HEK293 (cell line): Measurements from ENCODE around the gene INKA1.
A peak's percentile ranks its signal among the peaks of the same experiment; 100 is the strongest.
"Not testable (repeated sequence)": the region's sequence is repeated elsewhere in the genome, so short reads cannot be mapped to it uniquely, and the experiment has no call there.

Experiments
- CTCF ChIA-PET: fragments of 350-600 bp; formaldehyde crosslinking; extraction: SDS; loops from one replicate; lab custom pipeline; 2021; ENCODE audit warnings: antibody characterized with exemption; lab: Yijun Ruan, JAX
- POLR2A ChIA-PET: fragments of 300-600 bp; formaldehyde crosslinking; extraction: SDS; loops from one replicate; lab custom pipeline; 2020; ENCODE audit warnings: antibody characterized with exemption, inconsistent platforms; lab: Yijun Ruan, JAX
- H3K27ac ChIP-seq: fragments of 200-500 bp; sonication (Bioruptor generic); 2 replicates; pipeline ENCODE4 v1.5.1; 2014; ENCODE audit warnings: low read depth, low read length, control low read depth, inconsistent platforms; ENCODE audit errors: extremely low read depth
- H3K36me3 ChIP-seq, 2 experiments: fragments of 200-500 bp in 1 of 2; sonication (Bioruptor generic) in 1 of 2; 1 replicate in 1 of 2; 2 replicates in 1 of 2; pipeline ENCODE4 v1.5.1; 2014 to 2017; ENCODE audit warnings: inconsistent platforms in 2 of 2, low read length in 2 of 2; ENCODE audit not compliant: control insufficient read depth in 2 of 2, insufficient read depth in 1 of 2
- H3K4me1 ChIP-seq: fragments of 200-500 bp; sonication (Bioruptor generic); 2 replicates; pipeline ENCODE4 v1.5.1; 2014; ENCODE audit warnings: mild to moderate bottlenecking, low read length, inconsistent platforms; ENCODE audit not compliant: control insufficient read depth, insufficient read depth
- H3K4me3 ChIP-seq: 2 replicates; pipeline ENCODE4 v1.5.1; 2011; ENCODE audit warnings: low read depth, mild to moderate bottlenecking, control low read depth, low read length, moderate library complexity
- H3K9me3 ChIP-seq: fragments of 200-500 bp; sonication (Bioruptor generic); 2 replicates; pipeline ENCODE4 v1.5.1; 2014; ENCODE audit warnings: low read depth, low read length, inconsistent platforms; ENCODE audit not compliant: control insufficient read depth, insufficient read depth
- BCL11B ChIP-seq: fragments of 450-650 bp; formaldehyde crosslinking; IDR thresholded peaks from 2 replicates; pipeline ENCODE4 v1.5.1; 2016; ENCODE audit warnings: low read depth, missing biosample characterization, missing genetic modification characterization
- KLF9 ChIP-seq: fragments of 450-650 bp; formaldehyde crosslinking; IDR thresholded peaks from 2 replicates; pipeline ENCODE4 v1.5.1; 2016; ENCODE audit warnings: missing biosample characterization, missing genetic modification characterization, low read depth
- MYNN ChIP-seq: fragments of 450-650 bp; formaldehyde crosslinking; IDR thresholded peaks from 2 replicates; pipeline ENCODE4 v1.5.1; 2016; ENCODE audit warnings: missing biosample characterization, missing genetic modification characterization, borderline replicate concordance
- SETDB1 ChIP-seq: IDR thresholded peaks from one replicate; pipeline ENCODE4 v1.6.1; 2017; ENCODE audit warnings: mild to moderate bottlenecking, low read length, moderate library complexity, mixed read lengths; ENCODE audit not compliant: insufficient read length
- ZBTB1 ChIP-seq: fragments of 450-650 bp; formaldehyde crosslinking; IDR thresholded peaks from 2 replicates; pipeline ENCODE4 v1.5.1; 2016; ENCODE audit warnings: missing biosample characterization, missing genetic modification characterization
- ZNF114 ChIP-seq: fragments of 450-650 bp; formaldehyde crosslinking; IDR thresholded peaks from 2 replicates; pipeline ENCODE4 v1.5.0; 2017; ENCODE audit warnings: missing biosample characterization, missing genetic modification characterization
- ZNF157 ChIP-seq: fragments of 450-650 bp; formaldehyde crosslinking; IDR thresholded peaks from 2 replicates; pipeline ENCODE4 v1.5.1; 2016; ENCODE audit warnings: missing biosample characterization, missing genetic modification characterization
- ZNF2 ChIP-seq: fragments of 450-650 bp; formaldehyde crosslinking; IDR thresholded peaks from 2 replicates; pipeline ENCODE4 v1.5.1; 2016; ENCODE audit warnings: missing biosample characterization, missing genetic modification characterization
- ZNF302 ChIP-seq: fragments of 450-650 bp; formaldehyde crosslinking; IDR thresholded peaks from 2 replicates; pipeline ENCODE4 v1.5.1; 2016; ENCODE audit warnings: missing biosample characterization, missing genetic modification characterization, low read depth
- ZNF394 ChIP-seq: fragments of 450-650 bp; formaldehyde crosslinking; IDR thresholded peaks from 2 replicates; pipeline ENCODE4 v1.5.1; 2016; ENCODE audit warnings: missing biosample characterization, missing genetic modification characterization, mild to moderate bottlenecking, moderate library complexity, borderline replicate concordance
- ZNF521 ChIP-seq: fragments of 450-650 bp; formaldehyde crosslinking; IDR thresholded peaks from 2 replicates; pipeline ENCODE4 v1.5.1; 2017; ENCODE audit warnings: missing biosample characterization, mild to moderate bottlenecking, missing genetic modification characterization
- ZNF792 ChIP-seq: fragments of 450-650 bp; formaldehyde crosslinking; IDR thresholded peaks from 2 replicates; pipeline ENCODE4 v1.5.1; 2016; ENCODE audit warnings: missing biosample characterization, missing genetic modification characterization
- TF ChIP-seq, protein P1 (sequence below): fragments of 450-650 bp; formaldehyde crosslinking; IDR thresholded peaks from 2 replicates; pipeline ENCODE4 v1.5.1; 2016; ENCODE audit warnings: missing biosample characterization, missing genetic modification characterization
- TF ChIP-seq, protein P2 (sequence below): fragments of 450-650 bp; formaldehyde crosslinking; conservative IDR thresholded peaks from 2 replicates; pipeline ENCODE4 v1.5.1; 2016; ENCODE audit warnings: low read depth, missing biosample characterization, missing genetic modification characterization
- TF ChIP-seq, protein P3 (sequence below): fragments of 450-650 bp; formaldehyde crosslinking; IDR thresholded peaks from 2 replicates; pipeline ENCODE4 v1.5.1; 2016; ENCODE audit warnings: missing biosample characterization, missing genetic modification characterization
- TF ChIP-seq, protein P4 (sequence below): fragments of 450-650 bp; formaldehyde crosslinking; IDR thresholded peaks from 2 replicates; pipeline ENCODE4 v1.5.1; 2016; ENCODE audit warnings: missing biosample characterization, missing genetic modification characterization

Gene INKA1

DNA sequence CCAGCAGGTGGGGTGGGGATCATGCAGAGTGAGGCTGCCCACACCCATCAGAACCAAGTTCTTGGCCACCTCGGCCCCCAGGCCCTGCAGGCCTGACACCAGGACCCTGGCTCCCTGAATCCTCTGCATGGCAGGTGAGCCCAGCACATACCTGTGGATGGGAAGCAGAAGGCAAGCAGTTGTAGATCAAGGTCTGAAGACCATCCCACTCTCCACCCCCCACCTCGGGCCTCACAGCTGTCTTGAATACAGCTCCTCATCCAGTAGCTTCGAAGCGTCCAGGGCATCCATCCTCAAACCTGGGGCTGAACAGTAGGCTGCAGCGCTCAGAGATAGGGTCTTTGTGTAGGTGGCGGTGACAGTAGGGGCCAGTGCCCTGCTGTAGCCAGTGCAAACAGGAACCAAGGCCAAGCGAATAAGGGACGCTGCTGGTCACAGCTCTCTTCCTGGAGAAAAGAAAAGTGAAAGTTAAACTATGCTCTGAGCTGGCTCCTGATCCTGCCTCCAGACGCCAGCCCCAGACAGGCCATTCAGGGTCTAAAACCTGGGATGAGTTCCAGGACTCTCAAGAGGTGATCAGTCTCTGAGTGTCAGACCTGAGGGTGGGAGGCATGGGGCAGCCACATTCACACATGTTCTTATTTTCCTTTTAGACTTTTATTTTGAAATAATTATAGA, 10.6 kb downstream of the INKA1 start, which contains the start of gene UBA7:
TSS of gene UBA7 (minus strand) at position 457 of the 678 bp plus-strand sequence. CDS start at position 291, 166 bp downstream.
- POLR2A ChIA-PET: interaction anchor here (0.6 kb wide), 1 partner anchor 95 kb away, joined by 3 read pairs; no protein-coding TSS in a partner anchor
- CTCF ChIA-PET: no interaction called here
- no peak within 1 kb of the TSS for H3K27ac ChIP-seq
- H3K4me3 ChIP-seq: no peak within 1 kb of the TSS
- H3K4me1 ChIP-seq: no peaks in the 10 kb centered on the region
- no peaks in the 10 kb centered on the region for H3K9me3 ChIP-seq
- no peaks in the 10 kb centered on the region for H3K36me3 ChIP-seq
- TF ChIP-seq MYNN (tag by site-specific recombination) (peak; percentile 71; the same call in 1 of the 2 replicates), ZNF157 (tag by site-specific recombination) (no peak)

DNA sequence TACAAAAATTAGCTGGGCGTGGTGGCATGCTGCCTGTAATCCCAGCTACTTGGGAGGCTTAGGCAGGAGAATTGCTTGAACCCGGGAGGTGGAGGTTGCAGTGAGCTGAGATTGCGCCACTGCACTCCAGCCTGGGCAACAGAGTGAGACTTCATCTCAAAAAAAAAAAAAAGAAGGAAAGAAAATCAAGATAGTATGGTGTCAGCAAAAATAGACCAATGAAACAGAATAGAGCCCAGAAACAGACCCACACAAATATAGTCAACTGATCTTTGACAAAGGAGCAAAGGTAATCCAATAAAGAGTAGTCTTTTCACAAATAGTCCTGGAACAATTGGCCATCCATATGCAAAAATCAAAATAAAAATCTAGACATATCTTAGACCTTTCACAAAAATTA, 20.1 kb downstream of the INKA1 start:
- H3K4me3 ChIP-seq, H3K4me1 ChIP-seq, POLR2A ChIA-PET, H3K36me3 ChIP-seq, H3K27ac ChIP-seq, H3K9me3 ChIP-seq: not testable (repeated sequence)
- CTCF ChIA-PET: interaction anchor here (0.6 to 1.8 kb wide), 2 partner anchors 16 to 80 kb away, joined by 3 to 7 read pairs; partner anchors contain the start of gene MST1R

DNA sequence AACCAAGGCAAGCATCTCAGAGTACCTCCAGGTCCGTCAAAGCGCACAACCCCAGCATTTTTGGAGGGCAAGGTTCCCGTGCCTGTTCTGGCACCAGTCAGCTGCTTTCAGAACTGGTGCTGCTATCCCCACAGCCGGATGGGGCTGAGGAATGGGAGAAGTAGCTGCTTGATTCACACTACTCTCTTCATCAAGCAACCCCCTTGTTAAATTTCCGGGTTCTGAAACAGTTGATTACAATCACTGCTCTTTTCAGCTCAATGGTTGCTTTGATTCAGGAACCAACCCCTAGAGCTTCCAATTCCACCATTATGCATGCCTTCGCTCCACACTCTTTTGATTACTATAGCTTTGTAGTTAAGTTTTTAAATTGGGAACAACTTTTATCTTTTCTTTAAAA, 23.0 kb downstream of the INKA1 start:
- H3K9me3 ChIP-seq: no peaks in the 10 kb centered on the region
- peaks cover 0 to 34% of the 10 kb centered on the region in 2 experiments; a peak in 1 of 3 replicates for H3K36me3 ChIP-seq
- H3K27ac ChIP-seq: no peak overlapping the region
- H3K4me3 ChIP-seq: no peak overlapping the region
- CTCF ChIA-PET: interaction anchor here (0.8 to 2.2 kb wide), 2 partner anchors 13 to 26 kb away, joined by 3 to 12 read pairs; no protein-coding TSS in a partner anchor
- POLR2A ChIA-PET: interaction anchor here (0.7 to 1.2 kb wide), 3 partner anchors 23 to 125 kb away, joined by 3 read pairs; partner anchors contain the start of gene INKA1
- H3K4me1 ChIP-seq: no peaks in the 10 kb centered on the region
- TF ChIP-seq, protein P1, sequence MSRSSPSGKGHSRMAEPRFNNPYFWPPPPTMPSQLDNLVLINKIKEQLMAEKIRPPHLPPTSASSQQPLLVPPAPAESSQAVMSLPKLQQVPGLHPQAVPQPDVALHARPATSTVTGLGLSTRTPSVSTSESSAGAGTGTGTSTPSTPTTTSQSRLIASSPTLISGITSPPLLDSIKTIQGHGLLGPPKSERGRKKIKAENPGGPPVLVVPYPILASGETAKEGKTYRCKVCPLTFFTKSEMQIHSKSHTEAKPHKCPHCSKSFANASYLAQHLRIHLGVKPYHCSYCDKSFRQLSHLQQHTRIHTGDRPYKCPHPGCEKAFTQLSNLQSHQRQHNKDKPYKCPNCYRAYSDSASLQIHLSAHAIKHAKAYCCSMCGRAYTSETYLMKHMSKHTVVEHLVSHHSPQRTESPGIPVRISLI: no peak
- no peak for TF ChIP-seq BCL11B
- no peak for TF ChIP-seq ZNF114 (tag by site-specific recombination)
- TF ChIP-seq ZNF521 (tag by site-specific recombination): no peak
- TF ChIP-seq ZBTB1 (tag by site-specific recombination): no peak
- no peak for TF ChIP-seq ZNF302 (tag by site-specific recombination)
- no peak for TF ChIP-seq SETDB1
- TF ChIP-seq, protein P2, sequence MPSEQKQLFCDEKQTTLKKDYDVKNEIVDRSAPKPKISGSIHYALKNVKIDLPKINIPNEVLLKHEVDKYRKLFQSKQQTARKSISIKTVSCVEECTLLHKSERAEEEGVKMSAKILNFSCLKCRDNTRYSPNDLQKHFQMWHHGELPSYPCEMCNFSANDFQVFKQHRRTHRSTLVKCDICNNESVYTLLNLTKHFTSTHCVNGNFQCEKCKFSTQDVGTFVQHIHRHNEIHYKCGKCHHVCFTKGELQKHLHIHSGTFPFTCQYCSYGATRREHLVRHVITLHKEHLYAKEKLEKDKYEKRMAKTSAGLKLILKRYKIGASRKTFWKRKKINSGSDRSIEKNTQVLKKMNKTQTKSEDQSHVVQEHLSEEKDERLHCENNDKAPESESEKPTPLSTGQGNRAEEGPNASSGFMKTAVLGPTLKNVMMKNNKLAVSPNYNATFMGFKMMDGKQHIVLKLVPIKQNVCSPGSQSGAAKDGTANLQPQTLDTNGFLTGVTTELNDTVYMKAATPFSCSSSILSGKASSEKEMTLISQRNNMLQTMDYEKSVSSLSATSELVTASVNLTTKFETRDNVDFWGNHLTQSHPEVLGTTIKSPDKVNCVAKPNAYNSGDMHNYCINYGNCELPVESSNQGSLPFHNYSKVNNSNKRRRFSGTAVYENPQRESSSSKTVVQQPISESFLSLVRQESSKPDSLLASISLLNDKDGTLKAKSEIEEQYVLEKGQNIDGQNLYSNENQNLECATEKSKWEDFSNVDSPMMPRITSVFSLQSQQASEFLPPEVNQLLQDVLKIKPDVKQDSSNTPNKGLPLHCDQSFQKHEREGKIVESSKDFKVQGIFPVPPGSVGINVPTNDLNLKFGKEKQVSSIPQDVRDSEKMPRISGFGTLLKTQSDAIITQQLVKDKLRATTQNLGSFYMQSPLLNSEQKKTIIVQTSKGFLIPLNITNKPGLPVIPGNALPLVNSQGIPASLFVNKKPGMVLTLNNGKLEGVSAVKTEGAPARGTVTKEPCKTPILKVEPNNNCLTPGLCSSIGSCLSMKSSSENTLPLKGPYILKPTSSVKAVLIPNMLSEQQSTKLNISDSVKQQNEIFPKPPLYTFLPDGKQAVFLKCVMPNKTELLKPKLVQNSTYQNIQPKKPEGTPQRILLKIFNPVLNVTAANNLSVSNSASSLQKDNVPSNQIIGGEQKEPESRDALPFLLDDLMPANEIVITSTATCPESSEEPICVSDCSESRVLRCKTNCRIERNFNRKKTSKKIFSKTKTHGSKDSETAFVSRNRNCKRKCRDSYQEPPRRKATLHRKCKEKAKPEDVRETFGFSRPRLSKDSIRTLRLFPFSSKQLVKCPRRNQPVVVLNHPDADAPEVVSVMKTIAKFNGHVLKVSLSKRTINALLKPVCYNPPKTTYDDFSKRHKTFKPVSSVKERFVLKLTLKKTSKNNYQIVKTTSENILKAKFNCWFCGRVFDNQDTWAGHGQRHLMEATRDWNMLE (tag by site-specific recombination): no peak
- TF ChIP-seq, protein P3, sequence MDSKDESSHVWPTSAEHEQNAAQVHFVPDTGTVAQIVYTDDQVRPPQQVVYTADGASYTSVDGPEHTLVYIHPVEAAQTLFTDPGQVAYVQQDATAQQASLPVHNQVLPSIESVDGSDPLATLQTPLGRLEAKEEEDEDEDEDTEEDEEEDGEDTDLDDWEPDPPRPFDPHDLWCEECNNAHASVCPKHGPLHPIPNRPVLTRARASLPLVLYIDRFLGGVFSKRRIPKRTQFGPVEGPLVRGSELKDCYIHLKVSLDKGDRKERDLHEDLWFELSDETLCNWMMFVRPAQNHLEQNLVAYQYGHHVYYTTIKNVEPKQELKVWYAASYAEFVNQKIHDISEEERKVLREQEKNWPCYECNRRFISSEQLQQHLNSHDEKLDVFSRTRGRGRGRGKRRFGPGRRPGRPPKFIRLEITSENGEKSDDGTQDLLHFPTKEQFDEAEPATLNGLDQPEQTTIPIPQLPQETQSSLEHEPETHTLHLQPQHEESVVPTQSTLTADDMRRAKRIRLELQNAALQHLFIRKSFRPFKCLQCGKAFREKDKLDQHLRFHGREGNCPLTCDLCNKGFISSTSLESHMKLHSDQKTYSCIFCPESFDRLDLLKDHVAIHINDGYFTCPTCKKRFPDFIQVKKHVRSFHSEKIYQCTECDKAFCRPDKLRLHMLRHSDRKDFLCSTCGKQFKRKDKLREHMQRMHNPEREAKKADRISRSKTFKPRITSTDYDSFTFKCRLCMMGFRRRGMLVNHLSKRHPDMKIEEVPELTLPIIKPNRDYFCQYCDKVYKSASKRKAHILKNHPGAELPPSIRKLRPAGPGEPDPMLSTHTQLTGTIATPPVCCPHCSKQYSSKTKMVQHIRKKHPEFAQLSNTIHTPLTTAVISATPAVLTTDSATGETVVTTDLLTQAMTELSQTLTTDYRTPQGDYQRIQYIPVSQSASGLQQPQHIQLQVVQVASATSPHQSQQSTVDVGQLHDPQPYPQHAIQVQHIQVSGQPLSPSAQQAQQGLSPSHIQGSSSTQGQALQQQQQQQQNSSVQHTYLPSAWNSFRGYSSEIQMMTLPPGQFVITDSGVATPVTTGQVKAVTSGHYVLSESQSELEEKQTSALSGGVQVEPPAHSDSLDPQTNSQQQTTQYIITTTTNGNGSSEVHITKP: no peak
- no peak for TF ChIP-seq KLF9
- no peak for TF ChIP-seq ZNF2 (tag by site-specific recombination)
- TF ChIP-seq, protein P4, sequence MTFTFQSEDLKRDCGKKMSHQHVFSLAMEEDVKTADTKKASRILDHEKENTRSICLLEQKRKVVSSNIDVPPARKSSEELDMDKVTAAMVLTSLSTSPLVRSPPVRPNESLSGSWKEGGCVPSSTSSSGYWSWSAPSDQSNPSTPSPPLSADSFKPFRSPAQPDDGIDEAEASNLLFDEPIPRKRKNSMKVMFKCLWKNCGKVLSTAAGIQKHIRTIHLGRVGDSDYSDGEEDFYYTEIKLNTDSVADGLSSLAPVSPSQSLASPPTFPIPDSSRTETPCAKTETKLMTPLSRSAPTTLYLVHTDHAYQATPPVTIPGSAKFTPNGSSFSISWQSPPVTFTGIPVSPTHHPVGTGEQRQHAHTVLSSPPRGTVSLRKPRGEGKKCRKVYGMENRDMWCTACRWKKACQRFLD (tag by site-specific recombination): no peak
- no peak for TF ChIP-seq ZNF394 (tag by site-specific recombination)
- no peak for TF ChIP-seq ZNF792
